HepG2 (cell line): ENCODE measurements around the gene MRPL38. TPM values are rescaled to one million over a fixed set of nuclear protein-coding genes. Genes with fewer than 3 reads are reported as not detected.

ENCODE experiments used
- ATAD3A ChIP-seq: sonication (generic); formaldehyde crosslinking; IDR thresholded peaks from 2 replicates; pipeline ENCODE4 v1.4.0; 2020; ENCODE audit warnings: missing genetic modification reagents
- DNMT1 ChIP-seq: sonication (generic); formaldehyde crosslinking; IDR thresholded peaks from 2 replicates; pipeline ENCODE4 v1.5.1; 2020; ENCODE audit warnings: mild to moderate bottlenecking, missing genetic modification reagents
- EED ChIP-seq: sonication (generic); formaldehyde crosslinking; IDR thresholded peaks from 2 replicates; pipeline ENCODE4 v1.5.0; 2020; ENCODE audit warnings: mild to moderate bottlenecking, missing genetic modification reagents
- FIP1L1 ChIP-seq: fragments of 200-400 bp; formaldehyde crosslinking; IDR thresholded peaks from 2 replicates; pipeline ENCODE4 v1.6.1; 2018; ENCODE audit warnings: low read depth, mild to moderate bottlenecking, low read length, moderate library complexity, borderline replicate concordance; ENCODE audit not compliant: insufficient read depth
- KDM2A ChIP-seq: sonication (generic); formaldehyde crosslinking; IDR thresholded peaks from 2 replicates; pipeline ENCODE4 v1.4.0; 2020; ENCODE audit warnings: low read depth, missing genetic modification reagents, borderline replicate concordance
- NFKBIZ ChIP-seq: IDR thresholded peaks from 2 replicates; pipeline ENCODE4 v1.6.1; 2018; ENCODE audit warnings: missing genetic modification reagents, missing compliant biosample characterization
- PPARG ChIP-seq: conservative IDR thresholded peaks from 2 replicates; pipeline ENCODE4 v1.6.1; 2016; ENCODE audit warnings: missing biosample characterization, missing genetic modification reagents
- RFX5 ChIP-seq: IDR thresholded peaks from 2 replicates; pipeline ENCODE4 v1.6.1; 2011; ENCODE audit warnings: low read depth, low read length, improper control_type of control experiment
- SAFB2 ChIP-seq: sonication (generic); formaldehyde crosslinking; IDR thresholded peaks from 2 replicates; pipeline ENCODE4 v1.5.1; 2020; ENCODE audit warnings: missing genetic modification reagents, low read depth, mild to moderate bottlenecking, borderline replicate concordance
- SMAD1 ChIP-seq: sonication (generic); formaldehyde crosslinking; IDR thresholded peaks from 2 replicates; pipeline ENCODE4 v1.4.0; 2020; ENCODE audit warnings: missing genetic modification reagents, low read depth, mild to moderate bottlenecking, borderline replicate concordance
- U2AF1 ChIP-seq: fragments of 200-400 bp; formaldehyde crosslinking; optimal IDR thresholded peaks from 2 replicates; pipeline ENCODE3; 2017; ENCODE audit warnings: mild to moderate bottlenecking, low read depth, low read length
- ZFAT ChIP-seq: sonication (generic); formaldehyde crosslinking; conservative IDR thresholded peaks from 2 replicates; pipeline ENCODE4 v1.8.1; 2023; ENCODE audit warnings: missing genetic modification reagents, inconsistent platforms
- ZNF569 ChIP-seq: sonication (generic); formaldehyde crosslinking; IDR thresholded peaks from 2 replicates; pipeline ENCODE4 v1.5.0; 2020; ENCODE audit warnings: mild to moderate bottlenecking, missing genetic modification reagents, moderate library complexity, borderline replicate concordance
- ZNF746 ChIP-seq: sonication (generic); formaldehyde crosslinking; IDR thresholded peaks from 2 replicates; pipeline ENCODE4 v1.8.0; 2022; ENCODE audit warnings: mild to moderate bottlenecking, missing genetic modification reagents
- ZNF75D ChIP-seq: sonication (generic); formaldehyde crosslinking; IDR thresholded peaks from 2 replicates; pipeline ENCODE4 v1.8.1; 2023; ENCODE audit warnings: missing genetic modification reagents, mild to moderate bottlenecking, borderline replicate concordance
- polyA plus RNA-seq, 8 experiments: library from polyadenylated mRNA; depleted of rRNA in 3 of 8; stranded (reverse) in 7 of 8; unstranded in 1 of 8; fragments of >200 nt; fragmentation: Illumina TruSeq in 4 of 8; extraction: Trizol in 4 of 8; gene quantifications; 2 replicates each; pipeline versions ENCODE4 v1.2.1 to v1.2.3, GENCODE V29; 2011 to 2016; ENCODE audit warnings: low read depth in 4 of 8, missing spikeins in 1 of 8, mixed read lengths in 1 of 8; ENCODE audit not compliant: insufficient read depth in 1 of 8
- total RNA-seq, 5 experiments: library from RNA; depleted of rRNA; stranded (reverse); fragments of >200 nt; fragmentation: Illumina TruSeq; extraction: Trizol; gene quantifications; 2 replicates each; pipeline ENCODE4 v1.2.3, GENCODE V29; 2016; ENCODE audit warnings: low read depth in 1 of 5
- TF ChIP-seq, protein P1 (sequence below): sonication (generic); formaldehyde crosslinking; IDR thresholded peaks from 2 replicates; pipeline ENCODE4 v1.8.0; 2023; ENCODE audit warnings: mild to moderate bottlenecking, missing genetic modification reagents
- TF ChIP-seq, protein P2 (sequence below): sonication (generic); formaldehyde crosslinking; conservative IDR thresholded peaks from 2 replicates; pipeline ENCODE4 v1.8.0; 2022; ENCODE audit warnings: low read depth, missing genetic modification reagents
- TF ChIP-seq, protein P3 (sequence below): sonication (generic); formaldehyde crosslinking; IDR thresholded peaks from 2 replicates; pipeline ENCODE4 v1.4.0; 2020; ENCODE audit warnings: missing genetic modification reagents, borderline replicate concordance
- TF ChIP-seq, protein P4 (sequence below): sonication (generic); formaldehyde crosslinking; IDR thresholded peaks from 2 replicates; pipeline ENCODE4 v1.4.0; 2020; ENCODE audit warnings: missing genetic modification reagents

MRPL38 gene
- total and polyA plus RNA-seq, 2 of the 13 experiments (the other 11 are each of a cell fraction or from before 2014, with no cell fraction given) = 83.7 to 125 TPM

GRCh38 chr17:75855310-75856061, 49.2 kb downstream of the MRPL38 start, which contains the start of gene WBP2 (continued):
- TF ChIP-seq, protein P1, sequence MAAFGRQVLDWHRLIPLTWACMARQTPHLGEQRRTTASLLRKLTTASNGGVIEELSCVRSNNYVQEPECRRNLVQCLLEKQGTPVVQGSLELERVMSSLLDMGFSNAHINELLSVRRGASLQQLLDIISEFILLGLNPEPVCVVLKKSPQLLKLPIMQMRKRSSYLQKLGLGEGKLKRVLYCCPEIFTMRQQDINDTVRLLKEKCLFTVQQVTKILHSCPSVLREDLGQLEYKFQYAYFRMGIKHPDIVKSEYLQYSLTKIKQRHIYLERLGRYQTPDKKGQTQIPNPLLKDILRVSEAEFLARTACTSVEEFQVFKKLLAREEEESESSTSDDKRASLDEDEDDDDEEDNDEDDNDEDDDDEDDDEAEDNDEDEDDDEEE (CRISPR knock-in tag) = peak; percentile 83; the same call in 1 of the 2 replicates
- 0 out of 2 replicates have a peak, but pooled peaks have one; percentile 32 for TF ChIP-seq PPARG (CRISPR knock-in tag)
- TF ChIP-seq ZNF746 = peak; percentile 75; the same call in 1 of the 2 replicates
- TF ChIP-seq RFX5 = no peak; the same call in 1 of the 2 replicates
- no peak; the same call in 1 of the 2 replicates for TF ChIP-seq EED (CRISPR knock-in tag)
- TF ChIP-seq SMAD1 (CRISPR knock-in tag) = peak; percentile 87
- TF ChIP-seq DNMT1 (CRISPR knock-in tag) = peak; percentile 98
- no peak for TF ChIP-seq U2AF1
- no peak for TF ChIP-seq FIP1L1
- TF ChIP-seq, protein P2, sequence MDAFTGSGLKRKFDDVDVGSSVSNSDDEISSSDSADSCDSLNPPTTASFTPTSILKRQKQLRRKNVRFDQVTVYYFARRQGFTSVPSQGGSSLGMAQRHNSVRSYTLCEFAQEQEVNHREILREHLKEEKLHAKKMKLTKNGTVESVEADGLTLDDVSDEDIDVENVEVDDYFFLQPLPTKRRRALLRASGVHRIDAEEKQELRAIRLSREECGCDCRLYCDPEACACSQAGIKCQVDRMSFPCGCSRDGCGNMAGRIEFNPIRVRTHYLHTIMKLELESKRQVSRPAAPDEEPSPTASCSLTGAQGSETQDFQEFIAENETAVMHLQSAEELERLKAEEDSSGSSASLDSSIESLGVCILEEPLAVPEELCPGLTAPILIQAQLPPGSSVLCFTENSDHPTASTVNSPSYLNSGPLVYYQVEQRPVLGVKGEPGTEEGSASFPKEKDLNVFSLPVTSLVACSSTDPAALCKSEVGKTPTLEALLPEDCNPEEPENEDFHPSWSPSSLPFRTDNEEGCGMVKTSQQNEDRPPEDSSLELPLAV (CRISPR knock-in tag) = no peak
- peak; percentile 95 for TF ChIP-seq KDM2A (CRISPR knock-in tag)
- TF ChIP-seq SAFB2 = peak; percentile 62
- peak; percentile 92 for TF ChIP-seq NFKBIZ (CRISPR knock-in tag)
- TF ChIP-seq, protein P3, sequence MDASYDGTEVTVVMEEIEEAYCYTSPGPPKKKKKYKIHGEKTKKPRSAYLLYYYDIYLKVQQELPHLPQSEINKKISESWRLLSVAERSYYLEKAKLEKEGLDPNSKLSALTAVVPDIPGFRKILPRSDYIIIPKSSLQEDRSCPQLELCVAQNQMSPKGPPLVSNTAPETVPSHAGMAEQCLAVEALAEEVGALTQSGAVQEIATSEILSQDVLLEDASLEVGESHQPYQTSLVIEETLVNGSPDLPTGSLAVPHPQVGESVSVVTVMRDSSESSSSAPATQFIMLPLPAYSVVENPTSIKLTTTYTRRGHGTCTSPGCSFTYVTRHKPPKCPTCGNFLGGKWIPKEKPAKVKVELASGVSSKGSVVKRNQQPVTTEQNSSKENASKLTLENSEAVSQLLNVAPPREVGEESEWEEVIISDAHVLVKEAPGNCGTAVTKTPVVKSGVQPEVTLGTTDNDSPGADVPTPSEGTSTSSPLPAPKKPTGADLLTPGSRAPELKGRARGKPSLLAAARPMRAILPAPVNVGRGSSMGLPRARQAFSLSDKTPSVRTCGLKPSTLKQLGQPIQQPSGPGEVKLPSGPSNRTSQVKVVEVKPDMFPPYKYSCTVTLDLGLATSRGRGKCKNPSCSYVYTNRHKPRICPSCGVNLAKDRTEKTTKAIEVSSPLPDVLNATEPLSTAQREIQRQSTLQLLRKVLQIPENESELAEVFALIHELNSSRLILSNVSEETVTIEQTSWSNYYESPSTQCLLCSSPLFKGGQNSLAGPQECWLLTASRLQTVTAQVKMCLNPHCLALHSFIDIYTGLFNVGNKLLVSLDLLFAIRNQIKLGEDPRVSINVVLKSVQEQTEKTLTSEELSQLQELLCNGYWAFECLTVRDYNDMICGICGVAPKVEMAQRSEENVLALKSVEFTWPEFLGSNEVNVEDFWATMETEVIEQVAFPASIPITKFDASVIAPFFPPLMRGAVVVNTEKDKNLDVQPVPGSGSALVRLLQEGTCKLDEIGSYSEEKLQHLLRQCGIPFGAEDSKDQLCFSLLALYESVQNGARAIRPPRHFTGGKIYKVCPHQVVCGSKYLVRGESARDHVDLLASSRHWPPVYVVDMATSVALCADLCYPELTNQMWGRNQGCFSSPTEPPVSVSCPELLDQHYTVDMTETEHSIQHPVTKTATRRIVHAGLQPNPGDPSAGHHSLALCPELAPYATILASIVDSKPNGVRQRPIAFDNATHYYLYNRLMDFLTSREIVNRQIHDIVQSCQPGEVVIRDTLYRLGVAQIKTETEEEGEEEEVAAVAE (CRISPR knock-in tag) = peak; percentile 94
- TF ChIP-seq, protein P4, sequence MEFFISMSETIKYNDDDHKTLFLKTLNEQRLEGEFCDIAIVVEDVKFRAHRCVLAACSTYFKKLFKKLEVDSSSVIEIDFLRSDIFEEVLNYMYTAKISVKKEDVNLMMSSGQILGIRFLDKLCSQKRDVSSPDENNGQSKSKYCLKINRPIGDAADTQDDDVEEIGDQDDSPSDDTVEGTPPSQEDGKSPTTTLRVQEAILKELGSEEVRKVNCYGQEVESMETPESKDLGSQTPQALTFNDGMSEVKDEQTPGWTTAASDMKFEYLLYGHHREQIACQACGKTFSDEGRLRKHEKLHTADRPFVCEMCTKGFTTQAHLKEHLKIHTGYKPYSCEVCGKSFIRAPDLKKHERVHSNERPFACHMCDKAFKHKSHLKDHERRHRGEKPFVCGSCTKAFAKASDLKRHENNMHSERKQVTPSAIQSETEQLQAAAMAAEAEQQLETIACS (CRISPR knock-in tag) = 0 out of 2 replicates have a peak, but pooled peaks have one; percentile 35
- no peak; the same call in 1 of the 2 replicates for TF ChIP-seq ATAD3A
- TF ChIP-seq ZNF75D (CRISPR knock-in tag) = no peak
- no peak for TF ChIP-seq ZFAT
- peak; percentile 98; the same call in 1 of the 2 replicates for TF ChIP-seq ZNF569 (CRISPR knock-in tag)
